ENCODE measurements around the gene PLSCR4.

- TF ChIP-seq POLR2AphosphoS5 (IDR thresholded peaks at IDR 0.05; ENCODE audit: low read depth, low read length) (no peak), TAF1 (IDR thresholded peaks at IDR 0.05; ENCODE audit: borderline replicate concordance, insufficient read depth, low read length) (no peak), REST (IDR thresholded peaks at IDR 0.05; ENCODE audit: insufficient read depth in 1 of 2, low read depth in 2 of 2, low read length in 2 of 2) (no peak), SIN3A (IDR thresholded peaks at IDR 0.05; ENCODE audit: borderline replicate concordance, insufficient read depth, low read length) (no peak), FOXP2 (optimal IDR thresholded peaks at IDR 0.05; ENCODE audit: borderline replicate concordance, extremely low read depth, extremely low read length, insufficient read depth) (no peak)
These were observed 102.4 kb downstream of the PLSCR4 start for GRCh38 chr3:146148468-146148931.
